ENCODE results near the gene ABLIM1. TPM values are rescaled to one million over a fixed set of nuclear protein-coding genes. Genes with fewer than 3 reads are reported as not detected.

Gene ABLIM1
- total RNA-seq, 1 donor from 2014 or later = 76.9 TPM

DNA sequence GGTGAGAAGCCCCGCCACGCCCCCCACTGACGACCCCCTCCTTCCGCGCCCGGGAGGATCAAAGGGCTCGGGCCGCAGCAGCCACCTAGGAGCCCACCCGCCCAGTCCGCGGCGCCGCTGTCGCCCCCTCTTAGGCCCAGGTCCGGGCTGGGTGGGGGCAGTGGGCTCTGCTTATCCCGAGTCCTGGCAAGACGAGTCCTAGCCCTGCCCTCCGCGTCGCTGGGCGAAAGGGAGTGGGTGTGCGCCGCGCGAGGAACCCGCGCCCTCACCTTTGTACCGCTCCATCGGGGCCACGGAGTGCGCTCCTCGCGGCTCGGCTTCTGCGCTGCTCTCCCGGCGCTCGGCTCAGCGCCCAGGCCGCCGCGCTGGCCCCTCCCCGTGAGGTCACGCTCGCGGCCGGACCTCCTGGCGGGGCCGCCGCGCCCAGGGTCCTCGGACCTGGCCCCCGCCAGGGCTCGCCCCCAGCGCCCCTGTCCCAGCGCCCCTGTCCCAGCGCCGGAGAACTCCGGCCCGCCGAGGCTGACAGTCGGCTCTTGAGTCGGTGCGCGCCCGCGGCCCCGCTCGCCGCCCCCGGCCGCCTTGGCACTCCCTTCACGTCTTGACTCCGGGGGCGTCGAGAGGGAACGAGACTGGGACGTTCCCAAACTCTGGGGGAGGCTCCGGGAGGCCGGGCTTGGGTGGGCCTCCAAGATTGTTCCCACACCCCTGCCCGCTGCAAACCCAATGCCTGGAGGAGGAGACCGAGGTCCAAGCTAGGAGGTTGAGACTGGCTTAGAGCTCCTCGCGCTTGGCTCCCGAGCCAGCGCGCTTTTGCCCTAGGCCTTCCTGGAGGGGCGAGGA, 253.7 kb downstream of the ABLIM1 start, which contains the start of gene AFAP1L2:
Gene AFAP1L2 (minus strand): TSS at position 332 of the 840 bp plus-strand sequence. CDS start 47 bp downstream, at position 285.
- TF ChIP-seq, protein P1, sequence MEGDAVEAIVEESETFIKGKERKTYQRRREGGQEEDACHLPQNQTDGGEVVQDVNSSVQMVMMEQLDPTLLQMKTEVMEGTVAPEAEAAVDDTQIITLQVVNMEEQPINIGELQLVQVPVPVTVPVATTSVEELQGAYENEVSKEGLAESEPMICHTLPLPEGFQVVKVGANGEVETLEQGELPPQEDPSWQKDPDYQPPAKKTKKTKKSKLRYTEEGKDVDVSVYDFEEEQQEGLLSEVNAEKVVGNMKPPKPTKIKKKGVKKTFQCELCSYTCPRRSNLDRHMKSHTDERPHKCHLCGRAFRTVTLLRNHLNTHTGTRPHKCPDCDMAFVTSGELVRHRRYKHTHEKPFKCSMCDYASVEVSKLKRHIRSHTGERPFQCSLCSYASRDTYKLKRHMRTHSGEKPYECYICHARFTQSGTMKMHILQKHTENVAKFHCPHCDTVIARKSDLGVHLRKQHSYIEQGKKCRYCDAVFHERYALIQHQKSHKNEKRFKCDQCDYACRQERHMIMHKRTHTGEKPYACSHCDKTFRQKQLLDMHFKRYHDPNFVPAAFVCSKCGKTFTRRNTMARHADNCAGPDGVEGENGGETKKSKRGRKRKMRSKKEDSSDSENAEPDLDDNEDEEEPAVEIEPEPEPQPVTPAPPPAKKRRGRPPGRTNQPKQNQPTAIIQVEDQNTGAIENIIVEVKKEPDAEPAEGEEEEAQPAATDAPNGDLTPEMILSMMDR (IDR thresholded peaks at IDR 0.05) = no peak
- Mint-ChIP-seq H3K4me1 (peaks cover 11% of the 10 kb centered on the region), H3K27ac (no peak within 1 kb of the TSS), H3K9me3 (no peaks in the 10 kb centered on the region), H3K27me3 (peaks cover 42% of the 10 kb centered on the region), H3K36me3 (ENCODE audit: low read depth) (no peaks in the 10 kb centered on the region), H3K4me3 (no peak within 1 kb of the TSS)
- intact Hi-C loops (cut with micrococcal nuclease) = no loop called here
- DNase-seq (no peak), ATAC-seq (ENCODE audit: low read depth) (no peak)
- ChIA-PET POLR2A (no interaction called here), CTCF (interaction anchor here (1.3 kb wide), 1 partner anchor 101 kb away, joined by 3 read pairs; no protein-coding TSS in a partner anchor)

DNA sequence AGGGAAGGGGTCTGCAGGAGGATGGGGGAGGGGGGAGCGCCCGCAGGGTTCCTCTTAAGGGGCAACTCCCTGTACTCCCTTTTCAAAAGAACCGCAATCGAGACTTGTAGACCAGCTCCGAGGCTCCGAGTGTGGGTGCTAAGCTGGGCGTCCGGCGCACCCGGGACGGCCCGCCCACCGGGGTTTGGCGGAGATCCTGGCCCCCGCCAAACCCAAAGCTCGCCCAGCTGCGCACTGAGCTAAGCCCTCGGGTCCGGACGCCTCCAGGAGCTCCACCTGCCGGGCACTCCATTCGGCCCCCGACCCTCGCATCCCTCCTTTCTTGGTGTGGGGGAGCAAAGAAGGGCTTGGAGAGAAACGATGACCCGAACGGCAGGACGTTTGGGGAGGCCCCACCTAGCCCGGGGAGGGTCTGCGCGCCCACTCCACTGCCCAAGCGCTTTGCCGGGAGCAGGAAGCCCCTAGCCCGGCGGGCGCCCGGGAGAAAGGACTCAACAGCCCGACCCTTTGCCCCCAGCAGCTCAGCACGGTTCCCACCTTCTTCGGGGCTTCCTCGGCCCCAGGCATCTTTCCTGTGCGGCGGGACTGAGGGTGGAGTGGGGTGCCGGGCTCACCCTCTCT, 254.4 kb downstream of the ABLIM1 start:
- Mint-ChIP-seq H3K27me3 (peaks cover 48% of the 10 kb centered on the region), H3K4me1 (peaks cover 11% of the 10 kb centered on the region), H3K36me3 (ENCODE audit: low read depth) (no peaks in the 10 kb centered on the region), H3K4me3 (no peak overlapping the region), H3K27ac (no peak overlapping the region), H3K9me3 (no peaks in the 10 kb centered on the region)
- CTCF ChIA-PET = no interaction called here
- POLR2A ChIA-PET = no interaction called here
- TF ChIP-seq, protein P1 (IDR thresholded peaks at IDR 0.05) = no peak
- intact Hi-C loops (cut with micrococcal nuclease) = no loop called here
- ATAC-seq (ENCODE audit: low read depth) (no peak), DNase-seq (no peak)

DNA sequence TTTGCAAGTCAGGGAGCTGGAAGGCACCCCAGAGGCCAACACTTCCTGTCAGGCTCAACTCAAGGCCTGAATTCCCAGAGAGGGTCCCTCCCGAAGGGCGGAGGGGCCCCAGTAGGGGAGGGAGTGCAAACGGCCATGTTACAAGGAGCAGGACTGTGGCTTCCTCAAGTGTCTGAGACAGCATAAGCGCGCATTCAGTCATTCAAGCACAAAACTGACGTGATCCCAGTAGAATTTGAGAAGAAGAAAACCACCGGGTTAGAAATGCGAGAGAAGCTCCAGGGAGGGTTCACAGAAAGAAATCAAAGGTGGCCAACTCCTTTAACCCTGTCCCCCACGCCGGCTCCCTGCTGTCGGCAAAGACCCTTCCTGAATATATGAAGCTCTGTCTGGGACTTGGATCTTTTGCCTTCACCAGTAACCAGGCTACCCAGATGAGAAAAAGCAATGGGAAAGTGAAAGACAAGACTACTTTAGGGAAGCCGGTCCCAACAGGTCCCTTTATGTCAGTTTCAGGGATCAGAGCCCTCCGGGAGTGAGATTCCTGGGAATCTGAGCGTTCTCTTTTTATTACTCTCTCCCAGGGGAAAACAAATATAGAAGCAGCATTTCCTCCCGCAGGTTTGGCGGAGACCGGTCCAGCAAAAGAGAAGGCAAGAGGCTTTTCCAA, 255.1 kb downstream of the ABLIM1 start:
- H3K36me3 Mint-ChIP-seq (ENCODE audit: low read depth) = no peaks in the 10 kb centered on the region
- CTCF ChIA-PET = no interaction called here

DNA sequence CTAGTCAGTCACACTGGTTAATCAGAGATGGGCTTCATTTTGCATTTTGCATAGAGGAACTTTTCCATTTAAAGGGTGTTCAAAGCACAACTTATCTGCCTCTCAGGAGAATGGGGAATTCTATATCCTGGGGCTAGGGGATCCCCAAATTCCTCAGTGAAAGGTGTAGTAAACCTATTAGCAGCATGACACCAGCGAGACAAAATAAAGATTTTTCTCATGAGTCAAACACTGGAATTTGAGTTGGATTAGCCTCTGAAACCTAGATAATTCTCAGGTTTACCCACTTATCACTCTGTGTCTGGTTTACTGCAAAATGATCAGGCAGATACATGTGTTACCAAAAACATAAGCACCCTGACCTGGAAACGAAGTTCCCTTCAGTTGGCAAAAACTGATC, 255.8 kb downstream of the ABLIM1 start:
- Mint-ChIP-seq H3K27me3 (peaks cover 56% of the 10 kb centered on the region), H3K36me3 (ENCODE audit: low read depth) (no peaks in the 10 kb centered on the region), H3K9me3 (no peaks in the 10 kb centered on the region), H3K27ac (no peak overlapping the region), H3K4me1 (peaks cover 11% of the 10 kb centered on the region), H3K4me3 (no peak overlapping the region)
- DNase-seq = no peak
- ChIA-PET POLR2A (no interaction called here), CTCF (no interaction called here)
- intact Hi-C loops (cut with micrococcal nuclease) = no loop called here
- no peak for ATAC-seq (ENCODE audit: low read depth)
- TF ChIP-seq, protein P1 (IDR thresholded peaks at IDR 0.05) = no peak

More for the DNA sequence above, 255.1 kb downstream of the ABLIM1 start:
- no peaks in the 10 kb centered on the region for H3K9me3 Mint-ChIP-seq
- peaks cover 11% of the 10 kb centered on the region for H3K4me1 Mint-ChIP-seq
- ATAC-seq (ENCODE audit: low read depth) = no peak
- peaks cover 53% of the 10 kb centered on the region for H3K27me3 Mint-ChIP-seq
- TF ChIP-seq, protein P1 (IDR thresholded peaks at IDR 0.05) = no peak
- H3K27ac Mint-ChIP-seq = no peak overlapping the region
- intact Hi-C loops (cut with micrococcal nuclease) = no loop called here
- no peak overlapping the region for H3K4me3 Mint-ChIP-seq
- DNase-seq = no peak
- POLR2A ChIA-PET = no interaction called here
